ENCODE results near the gene RHOU.

RHOU gene

GRCh38 chr1:228794810-228795209 is 59.5 kb downstream of the RHOU start:
- no peak overlapping the region for H3K4me3 ChIP-seq (replicated peaks; ENCODE audit: low read depth, low read length)
- no peak for DNase-seq (ENCODE audit: extremely low read depth, low read depth)
- TF ChIP-seq CTCF (IDR thresholded peaks at IDR 0.05; ENCODE audit: low read depth, low read length, missing control alignments) = no peak

GRCh38 chr1:228795596-228795995 is 60.3 kb downstream of the RHOU start:
- no peak for DNase-seq (ENCODE audit: extremely low read depth, low read depth)

More at GRCh38 chr1:228795596-228795995, 60.3 kb downstream of the RHOU start:
- no peak overlapping the region for H3K4me3 ChIP-seq (replicated peaks; ENCODE audit: low read depth, low read length)
- TF ChIP-seq CTCF (IDR thresholded peaks at IDR 0.05; ENCODE audit: low read depth, low read length, missing control alignments) = no peak
